ENCODE measurements around the gene ABHD17C. TPM values are rescaled to one million over a fixed set of nuclear protein-coding genes. Genes with fewer than 3 reads are reported as not detected.

Gene ABHD17C
- polyA plus RNA-seq, 1 donor (not counting 4 experiments of a cell fraction or from before 2014, with no cell fraction given) = 23.3 TPM

DNA sequence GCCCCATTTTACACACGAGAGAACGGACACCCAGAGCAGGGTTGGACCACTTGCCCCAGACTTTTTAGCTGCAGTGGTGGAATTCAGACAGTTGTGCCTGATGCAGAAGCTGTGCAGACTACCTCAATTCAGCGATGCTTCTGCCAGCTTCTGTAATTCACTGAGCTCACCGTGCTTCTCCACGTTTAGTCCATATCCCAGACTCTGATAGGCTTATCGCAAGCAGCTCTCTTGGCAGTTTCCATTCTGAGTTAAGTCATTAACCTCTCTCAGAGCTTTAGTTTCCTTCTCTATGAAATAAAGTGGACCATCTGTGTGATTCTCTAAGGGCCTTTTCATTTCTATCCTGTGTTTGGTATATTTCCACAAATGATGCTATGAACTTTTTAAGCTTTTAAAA is 37.1 kb downstream of the ABHD17C start:
- TF ChIP-seq, protein P1, sequence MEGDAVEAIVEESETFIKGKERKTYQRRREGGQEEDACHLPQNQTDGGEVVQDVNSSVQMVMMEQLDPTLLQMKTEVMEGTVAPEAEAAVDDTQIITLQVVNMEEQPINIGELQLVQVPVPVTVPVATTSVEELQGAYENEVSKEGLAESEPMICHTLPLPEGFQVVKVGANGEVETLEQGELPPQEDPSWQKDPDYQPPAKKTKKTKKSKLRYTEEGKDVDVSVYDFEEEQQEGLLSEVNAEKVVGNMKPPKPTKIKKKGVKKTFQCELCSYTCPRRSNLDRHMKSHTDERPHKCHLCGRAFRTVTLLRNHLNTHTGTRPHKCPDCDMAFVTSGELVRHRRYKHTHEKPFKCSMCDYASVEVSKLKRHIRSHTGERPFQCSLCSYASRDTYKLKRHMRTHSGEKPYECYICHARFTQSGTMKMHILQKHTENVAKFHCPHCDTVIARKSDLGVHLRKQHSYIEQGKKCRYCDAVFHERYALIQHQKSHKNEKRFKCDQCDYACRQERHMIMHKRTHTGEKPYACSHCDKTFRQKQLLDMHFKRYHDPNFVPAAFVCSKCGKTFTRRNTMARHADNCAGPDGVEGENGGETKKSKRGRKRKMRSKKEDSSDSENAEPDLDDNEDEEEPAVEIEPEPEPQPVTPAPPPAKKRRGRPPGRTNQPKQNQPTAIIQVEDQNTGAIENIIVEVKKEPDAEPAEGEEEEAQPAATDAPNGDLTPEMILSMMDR (optimal IDR thresholded peaks at IDR 0.05 in 1 of 3, IDR thresholded peaks at IDR 0.05 in 1 of 3, conservative IDR thresholded peaks at IDR 0.05 in 1 of 3; ENCODE audit: extremely low read depth in 1 of 3, insufficient read depth in 2 of 3, low read length in 3 of 3) = no peak
- no peak for TF ChIP-seq EZH2 (IDR thresholded peaks at IDR 0.05; ENCODE audit: low read length)
- Histone ChIP-seq H4K20me1 (ENCODE audit: control insufficient read depth, extremely low read depth, insufficient read depth, low read length) (peaks cover 2% of the 10 kb centered on the region), H3K36me3 (ENCODE audit: control insufficient read depth in 2 of 2, extremely low read depth in 1 of 2, insufficient read depth in 2 of 2, low read length in 2 of 2) (peaks cover 6 to 8% of the 10 kb centered on the region in 2 experiments), H3K9me1 (ENCODE audit: control insufficient read depth, extremely low read depth, insufficient read depth, low read length) (no peaks in the 10 kb centered on the region), H3K4me1 (ENCODE audit: control insufficient read depth, extremely low read depth, insufficient read depth, low read length) (no peaks in the 10 kb centered on the region), H3K27ac (ENCODE audit: control insufficient read depth, insufficient read depth, low read length) (no peak overlapping the region), H3K9ac (ENCODE audit: control insufficient read depth, extremely low read depth, insufficient read depth, low read length) (no peak overlapping the region), H3K9me3 (ENCODE audit: control insufficient read depth, low read depth, low read length) (no peaks in the 10 kb centered on the region), H2AFZ (ENCODE audit: control insufficient read depth, low read length) (no peak overlapping the region), H3K79me2 (ENCODE audit: control insufficient read depth, insufficient read depth, low read length) (peaks cover 67% of the 10 kb centered on the region), H3K27me3 (ENCODE audit: control insufficient read depth, extremely low read depth, insufficient read depth, low read length) (no peaks in the 10 kb centered on the region), H3K4me3 (ENCODE audit: control insufficient read depth in 2 of 3, extremely low read depth in 1 of 3, insufficient read depth in 2 of 3, low read depth in 1 of 3, low read length in 3 of 3) (no peak overlapping the region), H3K4me2 (ENCODE audit: control insufficient read depth, extremely low read depth, insufficient read depth, low read depth, low read length) (no peak overlapping the region)
- DNase-seq (ENCODE audit: low read depth, low spot score) (no peak), FAIRE-seq (no peak)
- dilution Hi-C loops (cut with MboI; ENCODE audit: extremely low pct_ligation_motif_present, low sequenced_read_pairs) = no loop called here

- Histone ChIP-seq H3K9me1 (ENCODE audit: control insufficient read depth, extremely low read depth, insufficient read depth, low read length) (no peaks in the 10 kb centered on the region), H3K79me2 (ENCODE audit: control insufficient read depth, insufficient read depth, low read length) (peaks cover 65% of the 10 kb centered on the region), H3K9ac (ENCODE audit: control insufficient read depth, extremely low read depth, insufficient read depth, low read length) (no peak overlapping the region), H3K9me3 (ENCODE audit: control insufficient read depth, low read depth, low read length) (no peaks in the 10 kb centered on the region), H4K20me1 (ENCODE audit: control insufficient read depth, extremely low read depth, insufficient read depth, low read length) (peaks cover 2% of the 10 kb centered on the region), H3K4me3 (ENCODE audit: control insufficient read depth in 2 of 3, extremely low read depth in 1 of 3, insufficient read depth in 2 of 3, low read depth in 1 of 3, low read length in 3 of 3) (no peak overlapping the region), H3K27me3 (ENCODE audit: control insufficient read depth, extremely low read depth, insufficient read depth, low read length) (no peaks in the 10 kb centered on the region), H3K4me1 (ENCODE audit: control insufficient read depth, extremely low read depth, insufficient read depth, low read length) (no peaks in the 10 kb centered on the region), H3K27ac (ENCODE audit: control insufficient read depth, insufficient read depth, low read length) (no peak overlapping the region), H3K36me3 (ENCODE audit: control insufficient read depth in 2 of 2, extremely low read depth in 1 of 2, insufficient read depth in 2 of 2, low read length in 2 of 2) (peaks cover 6 to 8% of the 10 kb centered on the region in 2 experiments), H3K4me2 (ENCODE audit: control insufficient read depth, extremely low read depth, insufficient read depth, low read depth, low read length) (no peak overlapping the region), H2AFZ (ENCODE audit: control insufficient read depth, low read length) (no peak overlapping the region)
- FAIRE-seq = no peak
- TF ChIP-seq, protein P1 (optimal IDR thresholded peaks at IDR 0.05 in 1 of 3, IDR thresholded peaks at IDR 0.05 in 1 of 3, conservative IDR thresholded peaks at IDR 0.05 in 1 of 3; ENCODE audit: extremely low read depth in 1 of 3, insufficient read depth in 2 of 3, low read length in 3 of 3) = no peak
- no peak for TF ChIP-seq EZH2 (IDR thresholded peaks at IDR 0.05; ENCODE audit: low read length)
- dilution Hi-C loops (cut with MboI; ENCODE audit: extremely low pct_ligation_motif_present, low sequenced_read_pairs) = no loop called here
- DNase-seq (ENCODE audit: low read depth, low spot score) = no peak
These were observed 37.7 kb downstream of the ABHD17C start for GRCh38 chr15:80732818-80733217.

All from keratinocyte (primary cell).